K562 (cell line): ENCODE data around the gene MPPED2. TPM values are rescaled to one million over a fixed set of nuclear protein-coding genes. Genes with fewer than 3 reads are reported as not detected.

Experiments used
- ATAC-seq: fragments of 200-7000 bp; cut with Tn5 transposase; 3 replicates; pipeline ENCODE4 v1.9.1; 2020; ENCODE audit warnings: moderate library complexity
- BruUV-seq: library from RNA; stranded (reverse); fragments of 400-500 nt; replicated peaks from 2 replicates; lab custom pipeline; 2021; lab: Mats Ljungman, UMichigan
- CTCF ChIA-PET: fragments of 300-600 bp; formaldehyde crosslinking; extraction: SDS; loops from one replicate; lab custom pipeline; 2021; ENCODE audit warnings: low intra/inter-chr PET ratio; lab: Yijun Ruan, JAX
- POLR2A ChIA-PET: fragments of 300-600, 350-650 bp; sonication (Branson Sonifier 250); formaldehyde crosslinking; extraction: SDS; loops from one replicate; lab custom pipeline; 2021; ENCODE audit warnings: antibody characterized with exemption, inconsistent platforms; lab: Yijun Ruan, JAX
- DNase-seq, 4 experiments: peaks; one replicate each; pipeline versions ENCODE4 v3.0.0 to v3.0.0-alpha.2; 2011 to 2018; ENCODE audit warnings: low spot score in 3 of 4, mixed read lengths in 3 of 4; ENCODE audit errors: extremely low read depth in 1 of 4
- FAIRE-seq: peaks from 2 replicates; lab custom pipeline; 2011; peaks lifted over from hg19 to GRCh38; lab: Jason Lieb, UNC
- H2AFZ ChIP-seq: 2 replicates; pipeline ENCODE4 v1.6.0; 2011; ENCODE audit warnings: low read depth, low read length, control low read depth, inconsistent platforms
- H3K27ac ChIP-seq: fragments of 200-600 bp; 3 replicates; pipeline ENCODE4 v1.8.0; 2011; ENCODE audit warnings: low read depth, mild to moderate bottlenecking, control low read depth, inconsistent platforms, low read length, moderate library complexity, mixed read lengths; ENCODE audit errors: extremely low read depth
- H3K27me3 ChIP-seq, 2 experiments: fragments of 300-600 bp in 1 of 2; 2 replicates in 1 of 2; 3 replicates in 1 of 2; pipeline versions ENCODE4 v1.6.0 to v1.8.0; 2011; ENCODE audit warnings: inconsistent platforms in 2 of 2, low read length in 2 of 2, mild to moderate bottlenecking in 1 of 2, mixed read lengths in 1 of 2, moderate library complexity in 1 of 2; ENCODE audit not compliant: control insufficient read depth in 2 of 2, insufficient read depth in 2 of 2
- H3K36me3 ChIP-seq: fragments of 300-600 bp; 3 replicates; pipeline ENCODE4 v1.8.0; 2011; ENCODE audit warnings: mild to moderate bottlenecking, low read length, inconsistent platforms; ENCODE audit not compliant: control insufficient read depth, insufficient read depth
- H3K4me1 ChIP-seq, 2 experiments: fragments of 200-600 bp in 1 of 2; replicated peaks in 1 of 2; 2 replicates in 1 of 2; 3 replicates in 1 of 2; pipeline versions ENCODE4 v1.5.1 to v1.8.0; 2011; ENCODE audit warnings: inconsistent platforms in 2 of 2, low read length in 2 of 2, mild to moderate bottlenecking in 1 of 2, mixed read lengths in 1 of 2, moderate library complexity in 1 of 2; ENCODE audit not compliant: control insufficient read depth in 2 of 2, insufficient read depth in 2 of 2
- H3K4me2 ChIP-seq: 2 replicates; pipeline ENCODE4 v1.6.1; 2011; ENCODE audit warnings: low read length, control low read depth, inconsistent platforms, mixed read lengths; ENCODE audit not compliant: insufficient read depth
- H3K4me3 ChIP-seq: fragments of 200-600 bp; sonication (generic), shearing (Covaris generic); 2 replicates; pipeline ENCODE4 v1.5.1; 2016; ENCODE audit warnings: control low read depth, inconsistent platforms
- H3K79me2 ChIP-seq: fragments of 200-600 bp; 3 replicates; pipeline ENCODE4 v1.8.0; 2011; ENCODE audit warnings: low read length, inconsistent platforms; ENCODE audit not compliant: control insufficient read depth, insufficient read depth
- H3K9ac ChIP-seq, 2 experiments: 2 replicates each; pipeline versions ENCODE4 v1.6.0 to v1.6.1; 2011; ENCODE audit warnings: low read depth in 2 of 2, low read length in 2 of 2, control low read depth in 1 of 2, inconsistent platforms in 1 of 2, mild to moderate bottlenecking in 1 of 2, mixed read lengths in 1 of 2; ENCODE audit not compliant: insufficient read depth in 1 of 2
- H3K9me1 ChIP-seq: one replicate; pipeline ENCODE4 v1.6.0; 2011; ENCODE audit warnings: inconsistent platforms, mild to moderate bottlenecking, low read length, moderate library complexity; ENCODE audit not compliant: control insufficient read depth, insufficient read depth
- H3K9me3 ChIP-seq: replicated peaks from 2 replicates; pipeline ENCODE4 v1.5.1; 2011; ENCODE audit warnings: low read depth, low read length, inconsistent platforms; ENCODE audit not compliant: control insufficient read depth, insufficient read depth
- H4K20me1 ChIP-seq: replicated peaks from 2 replicates; pipeline ENCODE4 v1.6.1; 2011; ENCODE audit warnings: low read length, inconsistent platforms, mixed read lengths; ENCODE audit not compliant: control insufficient read depth, insufficient read depth
- ARID3B ChIP-seq: fragments of 250-450 bp; sonication (Bioruptor Pico); IDR thresholded peaks from 2 replicates; pipeline ENCODE4 v1.4.0; 2020; ENCODE audit warnings: borderline replicate concordance
- BRF2 ChIP-seq: IDR thresholded peaks from 3 replicates; pipeline ENCODE4 v1.6.1; 2011; ENCODE audit warnings: borderline replicate concordance, mild to moderate bottlenecking; ENCODE audit not compliant: insufficient read length, insufficient read depth
- HLTF ChIP-seq: fragments of 450-650 bp; IDR thresholded peaks from 2 replicates; pipeline ENCODE4 v1.6.1; 2016
- RREB1 ChIP-seq: fragments of 250-450 bp; sonication (Bioruptor Pico); IDR thresholded peaks from 2 replicates; pipeline ENCODE4 v1.4.0; 2020
- WGBS: fragments of 100-300 bp; shearing (Covaris generic); methylation state at CpG from one replicate; pipeline ENCODE4 v1.1.6; 2016; ENCODE audit warnings: low coverage, mixed read lengths; ENCODE audit not compliant: insufficient coverage; ENCODE audit errors: missing lambda C conversion rate; 5-methylcytosine and 5-hydroxymethylcytosine counted together
- in situ Hi-C: fragments of 300-500 bp; cut with MboI; formaldehyde crosslinking; loops from 4 replicates; pipeline ENCODE4 v1.15.0; 2018; ENCODE audit warnings: inconsistent platforms, mixed read lengths
- intact Hi-C: fragments of 100-400 bp; cut with micrococcal nuclease; formaldehyde crosslinking; loops from 2 replicates; pipeline ENCODE4 v1.14.2; 2022
- polyA plus RNA-seq, 8 experiments: library from polyadenylated mRNA; depleted of rRNA in 4 of 8; stranded (reverse) in 5 of 8; unstranded in 3 of 8; fragments of >200 nt; fragmentation: Nextera tagmentation in 2 of 8; fragmentation: Illumina TruSeq in 1 of 8; extraction: Ambion mirVana in 2 of 8; extraction: Trizol in 1 of 8; gene quantifications; 2 replicates each; pipeline versions ENCODE4 v1.2.1 to v1.2.3, GENCODE V29; 2011 to 2014; ENCODE audit warnings: inconsistent platforms in 1 of 8, missing spikeins in 1 of 8
- total RNA-seq, 7 experiments: library from RNA; depleted of rRNA in 6 of 7; stranded (reverse); fragments of >200 nt in 6 of 7; fragmentation: Illumina TruSeq in 2 of 7; extraction: Trizol in 2 of 7; gene quantifications; 2 replicates each; pipeline versions ENCODE4 v1.2.1 to v1.2.3, GENCODE V29; 2011 to 2021; ENCODE audit warnings: low replicate concordance in 1 of 7

MPPED2 gene
- total and polyA plus RNA-seq, 9 of the 15 experiments (the other 6 are each of a cell fraction or from before 2014, with no cell fraction given) = not detected

GRCh38 chr11:30436801-30437200 lies 149.4 kb downstream of the MPPED2 start:
- H3K4me3 ChIP-seq = no peak overlapping the region
- WGBS = 0% methylated on average over 3 of the region's 3 CpGs
- no peak overlapping the region for H3K9ac ChIP-seq
- DNase-seq = no peak
- no peak overlapping the region for H3K27ac ChIP-seq
- no peak for FAIRE-seq
- ATAC-seq = no peak
- BruUV-seq = no TSS peak
- TF ChIP-seq HLTF (no peak), RREB1 (CRISPR knock-in tag) (no peak), ARID3B (CRISPR knock-in tag) (no peak), BRF2 (no peak)
- ChIA-PET CTCF (no interaction called here), POLR2A (no interaction called here)
- no peak overlapping the region for H3K4me2 ChIP-seq
- no peaks in the 10 kb centered on the region for H3K9me3 ChIP-seq
- intact Hi-C loops = no loop called here
- in situ Hi-C loops = no loop called here
- no peaks in the 10 kb centered on the region for H3K27me3 ChIP-seq
- H2AFZ ChIP-seq = no peak overlapping the region
- H3K79me2 ChIP-seq = no peaks in the 10 kb centered on the region
- H3K36me3 ChIP-seq = no peaks in the 10 kb centered on the region
- no peaks in the 10 kb centered on the region for H3K9me1 ChIP-seq
- no peaks in the 10 kb centered on the region for H3K4me1 ChIP-seq
- no peaks in the 10 kb centered on the region for H4K20me1 ChIP-seq
